ENCODE data around the gene ANO1.

ANO1 gene

GRCh38 chr11:70140711-70141485 is 62.8 kb downstream of the ANO1 start:
- no peak overlapping the region for H3K4me3 ChIP-seq (ENCODE audit: control insufficient read depth, low read depth, low read length)
- DNase-seq (ENCODE audit: low read depth): no peak
- TF ChIP-seq CTCF (IDR thresholded peaks at IDR 0.05; ENCODE audit: control insufficient read depth, insufficient read depth, low read depth, low read length, missing control alignments): no peak

GRCh38 chr11:70141486-70142220 is 63.5 kb downstream of the ANO1 start:
- no peak overlapping the region for H3K4me3 ChIP-seq (ENCODE audit: control insufficient read depth, low read depth, low read length)
- no peak for TF ChIP-seq CTCF (IDR thresholded peaks at IDR 0.05; ENCODE audit: control insufficient read depth, insufficient read depth, low read depth, low read length, missing control alignments)
- DNase-seq (ENCODE audit: low read depth): no peak

- DNase-seq (ENCODE audit: low read depth): no peak
- H3K4me3 ChIP-seq (ENCODE audit: control insufficient read depth, low read depth, low read length): no peak overlapping the region
- no peak for TF ChIP-seq CTCF (IDR thresholded peaks at IDR 0.05; ENCODE audit: control insufficient read depth, insufficient read depth, low read depth, low read length, missing control alignments)
Measured at GRCh38 chr11:70142221-70142875, 64.2 kb downstream of the ANO1 start.

- no peak for DNase-seq (ENCODE audit: low read depth)
Measured at GRCh38 chr11:70144262-70144661, 66.1 kb downstream of the ANO1 start.

DNA sequence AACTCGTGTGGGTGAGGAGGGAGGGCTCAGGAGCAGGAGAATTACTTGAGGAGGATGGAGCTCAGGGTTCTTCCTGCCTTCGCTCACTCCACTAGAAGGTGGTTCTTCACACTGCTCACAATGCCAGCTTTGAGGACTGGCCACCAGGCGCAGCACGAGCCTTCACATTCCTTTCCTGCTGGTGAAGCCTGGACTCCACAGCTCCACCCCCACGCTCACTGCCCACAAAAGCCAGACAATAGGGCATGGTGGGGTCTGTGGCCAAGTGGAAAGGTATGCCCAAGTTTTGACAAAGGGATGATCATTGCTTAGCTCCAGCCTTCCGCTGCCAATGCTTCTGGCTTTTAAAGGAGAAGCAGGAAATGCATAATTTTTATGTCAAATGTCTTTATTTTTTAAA is 67.0 kb downstream of the ANO1 start:
- DNase-seq (ENCODE audit: low read depth): no peak
- H3K4me3 ChIP-seq (ENCODE audit: control insufficient read depth, low read depth, low read length): no peak overlapping the region
- no peak for TF ChIP-seq CTCF (IDR thresholded peaks at IDR 0.05; ENCODE audit: control insufficient read depth, insufficient read depth, low read depth, low read length, missing control alignments)

More at GRCh38 chr11:70144262-70144661, 66.1 kb downstream of the ANO1 start:
- TF ChIP-seq CTCF (IDR thresholded peaks at IDR 0.05; ENCODE audit: control insufficient read depth, insufficient read depth, low read depth, low read length, missing control alignments): no peak
- no peak overlapping the region for H3K4me3 ChIP-seq (ENCODE audit: control insufficient read depth, low read depth, low read length)

DNA sequence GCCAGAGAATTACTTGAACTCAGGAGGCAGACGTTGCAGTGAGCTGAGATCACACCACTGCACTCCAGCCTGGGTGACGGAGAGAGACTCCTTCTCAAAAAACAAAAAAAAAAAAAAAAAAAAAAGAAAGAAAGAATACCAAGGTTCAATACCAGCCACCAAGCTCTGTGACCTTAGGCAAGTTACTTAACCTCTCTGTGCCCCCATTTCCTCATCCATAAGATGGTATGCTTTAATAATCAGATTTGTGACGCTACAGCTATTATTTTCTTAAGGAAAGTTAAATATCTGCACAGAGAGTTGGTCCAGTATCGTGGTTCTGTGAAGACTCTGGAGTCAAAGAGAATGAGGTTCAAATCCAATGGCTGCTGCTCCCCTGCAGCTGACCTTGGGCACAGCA is 67.7 kb downstream of the ANO1 start:
- no peak for DNase-seq (ENCODE audit: low read depth)
- H3K4me3 ChIP-seq (ENCODE audit: control insufficient read depth, low read depth, low read length): no peak overlapping the region
- TF ChIP-seq CTCF (IDR thresholded peaks at IDR 0.05; ENCODE audit: control insufficient read depth, insufficient read depth, low read depth, low read length, missing control alignments): no peak
